ENCODE data around the gene CPEB3.

Gene CPEB3

GRCh38 chr10:92066386-92066785 lies 224.5 kb downstream of the CPEB3 start:
- TF ChIP-seq EZH2 (IDR thresholded peaks at IDR 0.05; ENCODE audit: borderline replicate concordance, low read depth, low read length, severe bottlenecking) (no peak), CTCF (IDR thresholded peaks at IDR 0.05; ENCODE audit: borderline replicate concordance, extremely low read depth, low read length, poor library complexity, severe bottlenecking) (no peak)
- H4K20me1 ChIP-seq (ENCODE audit: insufficient read depth, low read length) = no peaks in the 10 kb centered on the region
- H3K27ac ChIP-seq (ENCODE audit: low read length) = no peak overlapping the region
- H3K9ac ChIP-seq (ENCODE audit: low read depth, low read length) = no peak overlapping the region
- no peak for ATAC-seq (ENCODE audit: insufficient read depth, low read depth)
- no peak overlapping the region for H3K4me3 ChIP-seq (ENCODE audit: low read depth in 1 of 2, low read length in 2 of 2)
- no peaks in the 10 kb centered on the region for H3K9me3 ChIP-seq (ENCODE audit: insufficient read depth, low read length, severe bottlenecking)
- H2AFZ ChIP-seq (ENCODE audit: low read depth, low read length) = no peak overlapping the region
- H3K4me2 ChIP-seq (ENCODE audit: insufficient read depth, low read length) = no peak overlapping the region
- no peak for DNase-seq
- H3K4me1 ChIP-seq (ENCODE audit: insufficient read depth, low read length) = no peaks in the 10 kb centered on the region
- no peaks in the 10 kb centered on the region for H3K36me3 ChIP-seq (ENCODE audit: insufficient read depth, low read length)
- H3K79me2 ChIP-seq (ENCODE audit: insufficient read depth, low read length) = no peaks in the 10 kb centered on the region
- no peaks in the 10 kb centered on the region for H3K27me3 ChIP-seq (ENCODE audit: insufficient read depth, low read length, poor library complexity)

GRCh38 chr10:92064506-92064905 lies 226.4 kb downstream of the CPEB3 start:
- DNase-seq (no peak), ATAC-seq (ENCODE audit: insufficient read depth, low read depth) (no peak)
- H4K20me1 ChIP-seq (ENCODE audit: insufficient read depth, low read length) = no peaks in the 10 kb centered on the region
- TF ChIP-seq EZH2 (IDR thresholded peaks at IDR 0.05; ENCODE audit: borderline replicate concordance, low read depth, low read length, severe bottlenecking) (no peak), CTCF (IDR thresholded peaks at IDR 0.05; ENCODE audit: borderline replicate concordance, extremely low read depth, low read length, poor library complexity, severe bottlenecking) (no peak)
- no peaks in the 10 kb centered on the region for H3K79me2 ChIP-seq (ENCODE audit: insufficient read depth, low read length)
- H3K9ac ChIP-seq (ENCODE audit: low read depth, low read length) = no peak overlapping the region
- H2AFZ ChIP-seq (ENCODE audit: low read depth, low read length) = no peak overlapping the region
- no peak overlapping the region for H3K4me2 ChIP-seq (ENCODE audit: insufficient read depth, low read length)
- no peak overlapping the region for H3K27ac ChIP-seq (ENCODE audit: low read length)
- no peaks in the 10 kb centered on the region for H3K9me3 ChIP-seq (ENCODE audit: insufficient read depth, low read length, severe bottlenecking)
- no peak overlapping the region for H3K4me3 ChIP-seq (ENCODE audit: low read depth in 1 of 2, low read length in 2 of 2)
- no peaks in the 10 kb centered on the region for H3K36me3 ChIP-seq (ENCODE audit: insufficient read depth, low read length)
- no peaks in the 10 kb centered on the region for H3K27me3 ChIP-seq (ENCODE audit: insufficient read depth, low read length, poor library complexity)
- H3K4me1 ChIP-seq (ENCODE audit: insufficient read depth, low read length) = no peaks in the 10 kb centered on the region

GRCh38 chr10:92062273-92062672 lies 228.6 kb downstream of the CPEB3 start:
- Histone ChIP-seq H3K79me2 (ENCODE audit: insufficient read depth, low read length) (no peaks in the 10 kb centered on the region), H3K27me3 (ENCODE audit: insufficient read depth, low read length, poor library complexity) (no peaks in the 10 kb centered on the region), H3K4me3 (ENCODE audit: low read depth in 1 of 2, low read length in 2 of 2) (no peak overlapping the region), H3K9me3 (ENCODE audit: insufficient read depth, low read length, severe bottlenecking) (no peaks in the 10 kb centered on the region), H3K9ac (ENCODE audit: low read depth, low read length) (no peak overlapping the region), H3K27ac (ENCODE audit: low read length) (no peak overlapping the region), H3K36me3 (ENCODE audit: insufficient read depth, low read length) (no peaks in the 10 kb centered on the region), H4K20me1 (ENCODE audit: insufficient read depth, low read length) (no peaks in the 10 kb centered on the region), H3K4me2 (ENCODE audit: insufficient read depth, low read length) (no peak overlapping the region), H3K4me1 (ENCODE audit: insufficient read depth, low read length) (no peaks in the 10 kb centered on the region), H2AFZ (ENCODE audit: low read depth, low read length) (no peak overlapping the region)
- DNase-seq (no peak), ATAC-seq (ENCODE audit: insufficient read depth, low read depth) (no peak)
- TF ChIP-seq CTCF (IDR thresholded peaks at IDR 0.05; ENCODE audit: borderline replicate concordance, extremely low read depth, low read length, poor library complexity, severe bottlenecking) (no peak), EZH2 (IDR thresholded peaks at IDR 0.05; ENCODE audit: borderline replicate concordance, low read depth, low read length, severe bottlenecking) (no peak)

GRCh38 chr10:92054807-92055206 lies 236.1 kb downstream of the CPEB3 start:
- no peaks in the 10 kb centered on the region for H4K20me1 ChIP-seq (ENCODE audit: insufficient read depth, low read length)
- H3K9ac ChIP-seq (ENCODE audit: low read depth, low read length) = no peak overlapping the region
- H3K9me3 ChIP-seq (ENCODE audit: insufficient read depth, low read length, severe bottlenecking) = no peaks in the 10 kb centered on the region
- no peaks in the 10 kb centered on the region for H3K4me1 ChIP-seq (ENCODE audit: insufficient read depth, low read length)
- no peak overlapping the region for H2AFZ ChIP-seq (ENCODE audit: low read depth, low read length)
- DNase-seq (no peak), ATAC-seq (ENCODE audit: insufficient read depth, low read depth) (no peak)
- TF ChIP-seq EZH2 (IDR thresholded peaks at IDR 0.05; ENCODE audit: borderline replicate concordance, low read depth, low read length, severe bottlenecking) = no peak
- TF ChIP-seq CTCF (IDR thresholded peaks at IDR 0.05; ENCODE audit: borderline replicate concordance, extremely low read depth, low read length, poor library complexity, severe bottlenecking) = no peak
- H3K27me3 ChIP-seq (ENCODE audit: insufficient read depth, low read length, poor library complexity) = no peaks in the 10 kb centered on the region
- no peaks in the 10 kb centered on the region; the same call in 1 of the 2 replicates for H3K36me3 ChIP-seq (ENCODE audit: insufficient read depth, low read length)
- no peak overlapping the region for H3K4me3 ChIP-seq (ENCODE audit: low read depth in 1 of 2, low read length in 2 of 2)
- no peak overlapping the region for H3K27ac ChIP-seq (ENCODE audit: low read length)
- H3K79me2 ChIP-seq (ENCODE audit: insufficient read depth, low read length) = no peaks in the 10 kb centered on the region
- H3K4me2 ChIP-seq (ENCODE audit: insufficient read depth, low read length) = no peak overlapping the region
